C4-2B (cell line): Measurements from ENCODE around the gene ACBD3.

Experiments
- ZFX ChIP-seq: fragments of 450-650 bp; IDR thresholded peaks from 2 replicates; pipeline ENCODE4 v1.6.1; 2017
- TF ChIP-seq, protein P1 (sequence below): fragments of 450-650 bp; conservative IDR thresholded peaks from 2 replicates; pipeline ENCODE4 v1.5.1; 2017; ENCODE audit warnings: mild to moderate bottlenecking

GRCh38 chr1:226144045-226144444, 42.5 kb downstream of the ACBD3 start:
- TF ChIP-seq, protein P1, sequence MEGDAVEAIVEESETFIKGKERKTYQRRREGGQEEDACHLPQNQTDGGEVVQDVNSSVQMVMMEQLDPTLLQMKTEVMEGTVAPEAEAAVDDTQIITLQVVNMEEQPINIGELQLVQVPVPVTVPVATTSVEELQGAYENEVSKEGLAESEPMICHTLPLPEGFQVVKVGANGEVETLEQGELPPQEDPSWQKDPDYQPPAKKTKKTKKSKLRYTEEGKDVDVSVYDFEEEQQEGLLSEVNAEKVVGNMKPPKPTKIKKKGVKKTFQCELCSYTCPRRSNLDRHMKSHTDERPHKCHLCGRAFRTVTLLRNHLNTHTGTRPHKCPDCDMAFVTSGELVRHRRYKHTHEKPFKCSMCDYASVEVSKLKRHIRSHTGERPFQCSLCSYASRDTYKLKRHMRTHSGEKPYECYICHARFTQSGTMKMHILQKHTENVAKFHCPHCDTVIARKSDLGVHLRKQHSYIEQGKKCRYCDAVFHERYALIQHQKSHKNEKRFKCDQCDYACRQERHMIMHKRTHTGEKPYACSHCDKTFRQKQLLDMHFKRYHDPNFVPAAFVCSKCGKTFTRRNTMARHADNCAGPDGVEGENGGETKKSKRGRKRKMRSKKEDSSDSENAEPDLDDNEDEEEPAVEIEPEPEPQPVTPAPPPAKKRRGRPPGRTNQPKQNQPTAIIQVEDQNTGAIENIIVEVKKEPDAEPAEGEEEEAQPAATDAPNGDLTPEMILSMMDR, result no peak
- TF ChIP-seq ZFX, result no peak
